HG03060 (cell line): ENCODE measurements around the gene KIAA1755.

Source experiments
- ATAC-seq: cut with Tn5 transposase; IDR thresholded peaks from one replicate; pipeline ENCODE4 v1.9.1; 2021; ENCODE audit warnings: low read depth, moderate number of reproducible peaks; ENCODE audit not compliant: unreplicated experiment

KIAA1755 gene

DNA sequence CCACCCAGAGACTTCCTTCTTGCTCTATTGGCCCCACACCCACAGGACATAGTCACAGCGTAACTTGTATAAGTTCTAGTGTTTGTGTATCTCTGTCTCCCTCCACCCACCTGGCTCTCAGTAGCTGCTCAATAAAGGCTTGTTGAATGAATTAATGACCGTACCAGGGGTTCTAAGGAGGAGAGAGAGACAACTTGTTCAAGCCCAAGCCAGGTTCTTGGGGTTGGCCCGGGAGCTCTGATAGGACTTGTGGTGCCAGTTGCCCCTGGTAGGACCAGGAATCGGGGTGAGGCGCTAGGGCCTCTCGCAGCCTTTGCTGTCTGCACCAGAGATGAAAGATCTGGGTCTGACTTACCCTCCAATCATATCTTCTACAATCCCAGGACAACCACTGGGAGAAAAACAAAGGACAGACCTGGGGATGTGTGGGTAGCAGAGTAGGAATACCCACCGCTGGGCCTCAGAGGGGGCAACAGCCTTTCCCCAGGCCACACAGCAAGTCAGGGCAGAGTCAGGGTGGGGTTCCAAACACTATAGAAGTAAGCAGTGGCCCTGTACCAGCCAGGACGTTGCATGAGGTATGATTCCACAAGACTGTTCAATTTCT lies 90.2 kb downstream of the KIAA1755 start:
- ATAC-seq: no peak

DNA sequence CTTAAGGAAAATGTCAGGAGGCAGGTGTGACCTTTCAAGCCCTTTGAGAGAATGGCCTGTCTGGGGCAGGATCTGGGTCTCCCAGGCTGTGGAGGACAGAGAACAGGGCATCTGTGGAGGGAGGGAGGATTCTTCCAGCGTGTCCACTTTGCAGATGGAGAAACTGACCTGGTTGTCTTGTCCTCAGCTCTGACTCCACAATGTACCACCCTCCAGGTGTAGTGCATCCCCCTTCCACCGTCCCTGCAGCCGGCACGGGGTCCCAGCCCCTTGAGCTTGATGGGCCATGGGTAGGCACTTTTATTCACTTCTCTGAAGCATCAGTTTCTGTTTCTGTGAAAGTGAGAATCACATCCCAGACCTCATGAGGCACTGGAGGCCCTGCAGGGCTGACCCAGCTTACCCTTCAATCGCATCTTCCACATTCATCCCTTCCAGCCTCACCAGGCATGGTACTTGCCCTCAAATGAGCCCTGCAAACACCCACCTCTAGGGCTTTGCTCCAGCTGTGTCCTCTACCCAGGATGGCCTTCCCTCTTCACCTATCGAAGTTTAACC lies 90.8 kb downstream of the KIAA1755 start:
- no peak for ATAC-seq

DNA sequence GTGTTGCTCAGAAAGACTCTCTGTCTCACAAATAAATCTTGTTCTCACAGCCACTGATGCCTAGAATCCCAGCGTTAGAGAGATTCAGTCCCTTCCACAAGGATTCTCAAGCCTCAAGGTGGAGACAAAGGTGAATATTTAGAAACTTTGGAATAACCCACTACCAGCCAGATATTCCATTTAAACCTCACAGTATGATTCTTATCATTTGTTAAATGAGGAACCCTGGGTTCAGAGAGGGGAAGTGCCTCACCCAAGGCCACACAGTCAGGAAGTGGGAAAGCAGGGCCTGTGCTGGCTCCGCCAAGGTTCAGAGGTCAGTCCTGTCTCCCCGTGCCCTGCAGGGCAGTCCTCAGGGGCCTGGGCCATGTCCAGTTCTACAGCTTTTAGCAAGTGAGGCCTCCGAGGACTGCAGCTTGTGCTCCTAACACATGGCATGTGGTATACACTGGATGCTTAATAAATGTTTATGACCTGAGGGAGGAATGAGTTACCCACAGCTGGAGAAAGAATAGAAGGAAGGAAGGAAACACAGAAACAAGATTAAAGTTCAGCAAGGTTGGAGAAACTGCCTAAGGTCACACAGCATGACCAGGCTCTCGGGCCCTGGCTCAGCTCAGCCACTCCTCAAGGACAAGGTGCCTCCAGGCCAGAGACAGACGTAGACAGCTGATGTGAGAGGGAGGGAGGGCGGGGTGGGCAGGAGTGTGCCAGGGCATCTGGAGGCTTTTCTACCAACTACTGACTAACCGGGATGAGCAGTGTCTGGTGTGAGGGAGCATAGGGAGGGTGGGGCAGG lies 91.5 kb downstream of the KIAA1755 start:
- no peak for ATAC-seq

DNA sequence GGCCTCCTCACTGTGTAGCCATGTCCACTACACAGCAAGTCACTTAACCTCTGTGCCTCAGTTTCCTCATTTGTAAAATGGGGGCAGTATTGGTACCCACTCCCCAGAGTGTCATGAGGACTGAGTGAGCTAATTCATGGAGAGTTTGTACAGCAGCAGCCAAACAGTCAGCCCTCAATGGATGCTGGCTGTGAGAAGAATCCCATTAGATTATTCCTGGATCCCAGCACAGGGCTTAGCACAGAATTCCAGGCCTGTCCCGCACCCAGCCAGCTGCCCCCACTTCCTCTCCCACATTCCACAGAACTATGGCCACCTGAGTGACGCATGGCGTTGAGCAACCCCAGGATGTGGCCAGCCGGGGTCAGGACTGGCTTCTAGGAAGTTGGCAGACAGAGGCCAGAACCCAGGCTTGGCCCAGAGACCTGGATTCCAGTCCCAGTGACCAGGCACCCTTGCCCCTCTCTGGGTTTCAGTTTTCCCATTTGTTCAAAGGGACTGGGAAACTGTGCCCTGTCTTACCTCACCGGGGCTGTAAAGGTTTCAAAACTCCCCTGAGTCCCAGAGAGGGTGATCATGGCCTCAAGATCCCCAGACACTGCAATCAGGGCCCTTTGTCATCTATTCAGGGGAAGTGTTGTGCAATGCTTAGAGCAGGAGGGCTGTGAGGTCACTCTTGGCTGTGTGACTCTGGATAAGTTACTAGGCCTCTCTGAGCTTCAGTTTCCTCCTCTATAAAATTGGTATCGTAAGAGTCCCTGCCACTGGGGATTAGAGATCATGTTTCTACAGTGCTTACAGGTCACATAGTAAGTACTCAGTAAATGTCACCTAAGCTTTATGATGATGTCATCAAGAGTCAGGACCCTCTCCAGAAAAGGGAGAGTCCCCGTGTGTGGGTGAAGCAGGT lies 92.4 kb downstream of the KIAA1755 start:
- no peak for ATAC-seq

DNA sequence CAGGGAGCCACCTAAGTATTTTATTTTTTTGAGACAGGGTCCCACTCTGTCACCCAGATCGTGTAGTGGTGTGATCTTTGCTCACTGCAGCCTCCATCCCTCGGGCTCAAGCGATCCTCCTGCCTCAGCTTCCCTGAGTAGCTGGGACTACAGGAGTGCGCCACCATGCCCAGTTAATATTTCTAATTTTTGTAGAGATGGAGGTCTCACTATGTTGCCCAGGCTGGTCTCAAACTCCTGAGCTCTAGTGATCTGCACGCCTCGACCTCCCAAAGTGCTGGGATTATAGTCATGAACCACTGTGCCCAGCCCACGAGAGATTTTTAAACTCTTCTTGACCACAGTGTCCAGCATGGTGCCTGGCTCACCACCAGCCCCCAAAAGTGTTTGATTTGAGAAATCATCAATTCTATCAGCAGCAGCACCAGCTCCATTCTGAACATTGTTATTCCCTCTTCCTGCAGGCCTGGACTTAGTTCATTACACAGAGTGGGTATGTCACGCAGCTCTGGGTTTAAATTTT lies 93.1 kb downstream of the KIAA1755 start:
- ATAC-seq: no peak

DNA sequence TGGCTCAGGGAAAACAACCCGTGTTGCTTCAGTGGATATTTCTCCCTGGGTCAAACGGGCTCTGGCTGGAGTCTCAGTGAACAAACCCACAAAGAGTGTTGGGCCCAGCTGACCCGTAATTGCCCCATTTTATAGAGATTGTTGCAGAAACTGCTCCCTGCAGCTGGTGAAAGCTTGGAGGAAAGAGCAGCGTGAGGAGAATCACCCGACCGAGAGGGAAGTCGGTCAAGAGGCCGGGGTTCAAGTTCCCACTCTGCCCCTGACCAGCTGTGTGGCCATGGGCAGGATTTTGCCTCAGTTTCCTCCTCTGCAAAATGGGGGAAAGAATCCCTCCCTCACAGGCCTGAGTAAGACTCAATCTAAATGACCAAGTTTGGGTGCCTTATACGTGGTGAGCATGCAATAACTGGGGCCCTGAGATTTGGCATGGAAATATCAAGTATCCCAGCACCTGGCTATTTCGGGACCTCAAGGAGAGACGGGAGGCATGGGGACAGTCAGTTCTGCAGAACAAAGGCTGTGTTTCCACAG lies 93.8 kb downstream of the KIAA1755 start:
- ATAC-seq: no peak

DNA sequence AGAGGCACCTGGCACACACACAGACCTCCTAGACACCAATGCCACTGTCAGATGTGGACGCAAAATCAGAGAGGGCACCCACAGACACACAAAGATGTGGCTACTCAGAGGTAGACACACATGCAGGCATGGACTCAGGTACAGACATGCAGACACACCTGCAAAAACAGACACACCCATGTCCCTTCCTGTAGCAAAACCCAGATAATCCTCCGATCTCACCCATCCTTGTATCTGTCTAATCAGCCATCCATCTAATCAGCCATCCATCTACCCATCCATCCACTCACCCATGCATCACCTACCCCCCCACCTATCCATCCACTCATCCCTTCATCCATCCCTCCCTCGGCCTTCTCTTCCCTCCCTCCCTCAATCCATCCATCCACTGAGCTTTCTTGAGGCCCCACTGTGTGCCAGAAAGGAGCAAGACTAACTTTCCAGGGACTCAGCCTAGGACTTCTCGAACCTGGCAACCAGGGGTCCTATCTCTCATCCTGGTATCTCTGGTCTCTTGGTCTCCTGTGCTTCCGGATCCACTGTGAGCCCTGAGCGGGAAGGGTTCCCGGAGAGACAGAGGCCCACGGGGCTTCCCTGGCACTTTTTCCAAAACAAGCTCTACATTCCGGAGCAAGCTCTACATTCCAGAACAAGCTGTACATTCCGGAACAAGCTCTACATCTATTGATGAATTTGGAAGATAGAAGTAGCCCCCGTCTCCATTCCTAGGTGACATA lies 94.4 kb downstream of the KIAA1755 start:
- no peak for ATAC-seq

DNA sequence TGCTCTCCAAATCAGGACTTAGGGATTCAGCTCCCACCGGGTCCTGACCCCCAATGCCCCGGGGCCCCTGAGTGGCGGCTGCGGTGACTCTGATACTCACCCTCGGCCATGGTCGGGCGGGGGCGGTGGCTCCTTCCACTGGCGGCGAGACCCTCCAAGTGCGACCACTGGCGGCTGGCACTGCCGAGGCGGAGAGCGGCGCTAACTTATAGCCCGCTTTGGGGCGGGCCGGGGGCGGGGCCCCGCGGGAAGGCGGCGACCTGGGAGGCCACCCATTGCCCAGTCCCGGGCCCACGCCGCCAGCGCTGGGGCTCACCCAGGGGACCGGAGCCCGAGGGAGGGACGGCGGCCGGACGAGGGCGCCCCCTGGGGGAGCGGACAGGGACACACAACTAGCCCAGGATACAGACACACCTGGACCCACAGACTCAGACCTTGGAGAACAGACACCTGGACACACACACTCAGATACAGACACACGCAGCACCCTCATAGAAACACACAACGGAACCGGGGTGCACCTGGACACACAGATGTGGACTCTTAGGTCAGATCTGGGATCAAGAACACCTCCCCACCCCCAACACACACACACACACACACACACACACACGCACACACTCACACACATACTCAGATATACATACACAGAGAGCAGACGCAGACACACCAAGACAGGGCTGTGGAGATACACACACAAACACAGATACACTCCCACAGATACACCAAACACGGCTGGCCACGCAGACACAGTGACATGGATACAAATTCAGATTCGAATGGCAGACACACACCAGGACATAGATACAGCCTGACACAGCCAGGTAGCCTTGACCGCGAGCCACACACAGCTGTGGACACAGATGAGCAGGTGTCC lies 95.2 kb downstream of the KIAA1755 start, which contains the start of gene TGM2:
Gene TGM2 (minus strand): TSS at position 182 of the 877 bp plus-strand sequence. CDS start 72 bp downstream, at position 110.
- ATAC-seq: peak; percentile 47

DNA sequence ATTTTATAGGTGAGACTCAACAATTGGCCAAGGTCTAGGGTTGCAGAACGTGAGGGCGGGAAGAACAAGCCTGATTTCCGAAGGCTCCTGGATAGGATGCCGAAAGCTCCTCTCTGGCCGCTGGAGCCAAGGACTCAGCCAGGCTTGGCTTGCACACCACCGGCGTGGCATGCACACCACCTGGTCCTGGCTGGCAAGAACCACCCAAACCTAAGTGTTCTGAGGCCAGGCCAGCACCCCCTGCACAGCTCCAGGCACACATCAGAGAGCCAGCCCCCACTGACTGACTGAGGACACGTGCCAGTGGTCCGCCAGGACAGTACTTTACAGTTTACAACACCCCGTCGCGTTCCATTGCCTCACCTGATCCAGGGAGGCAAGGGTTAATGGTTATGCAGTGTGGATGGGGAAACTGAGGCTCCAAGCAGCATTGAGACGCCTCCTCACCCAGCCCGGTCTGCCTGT lies 95.9 kb downstream of the KIAA1755 start:
- ATAC-seq: no peak

DNA sequence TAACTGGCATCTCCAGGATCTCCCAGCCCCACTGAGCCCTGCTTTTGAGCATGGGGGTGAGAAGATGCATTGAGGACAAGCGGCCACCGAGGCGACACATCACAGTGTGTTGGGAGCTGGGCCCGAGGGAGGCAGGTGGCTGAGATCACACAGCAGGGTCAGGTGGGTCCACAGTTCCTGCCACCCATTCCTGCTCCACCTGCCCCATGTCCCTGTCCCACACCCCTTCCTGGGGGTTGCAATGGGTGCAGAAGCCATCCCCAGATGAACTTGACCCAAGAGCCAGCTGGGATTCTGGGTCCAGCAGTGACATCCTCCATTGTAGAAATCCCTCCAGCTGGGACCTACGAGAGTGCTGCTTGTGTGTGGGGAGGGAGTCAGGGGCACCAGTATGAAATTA lies 96.5 kb downstream of the KIAA1755 start:
- ATAC-seq: no peak

DNA sequence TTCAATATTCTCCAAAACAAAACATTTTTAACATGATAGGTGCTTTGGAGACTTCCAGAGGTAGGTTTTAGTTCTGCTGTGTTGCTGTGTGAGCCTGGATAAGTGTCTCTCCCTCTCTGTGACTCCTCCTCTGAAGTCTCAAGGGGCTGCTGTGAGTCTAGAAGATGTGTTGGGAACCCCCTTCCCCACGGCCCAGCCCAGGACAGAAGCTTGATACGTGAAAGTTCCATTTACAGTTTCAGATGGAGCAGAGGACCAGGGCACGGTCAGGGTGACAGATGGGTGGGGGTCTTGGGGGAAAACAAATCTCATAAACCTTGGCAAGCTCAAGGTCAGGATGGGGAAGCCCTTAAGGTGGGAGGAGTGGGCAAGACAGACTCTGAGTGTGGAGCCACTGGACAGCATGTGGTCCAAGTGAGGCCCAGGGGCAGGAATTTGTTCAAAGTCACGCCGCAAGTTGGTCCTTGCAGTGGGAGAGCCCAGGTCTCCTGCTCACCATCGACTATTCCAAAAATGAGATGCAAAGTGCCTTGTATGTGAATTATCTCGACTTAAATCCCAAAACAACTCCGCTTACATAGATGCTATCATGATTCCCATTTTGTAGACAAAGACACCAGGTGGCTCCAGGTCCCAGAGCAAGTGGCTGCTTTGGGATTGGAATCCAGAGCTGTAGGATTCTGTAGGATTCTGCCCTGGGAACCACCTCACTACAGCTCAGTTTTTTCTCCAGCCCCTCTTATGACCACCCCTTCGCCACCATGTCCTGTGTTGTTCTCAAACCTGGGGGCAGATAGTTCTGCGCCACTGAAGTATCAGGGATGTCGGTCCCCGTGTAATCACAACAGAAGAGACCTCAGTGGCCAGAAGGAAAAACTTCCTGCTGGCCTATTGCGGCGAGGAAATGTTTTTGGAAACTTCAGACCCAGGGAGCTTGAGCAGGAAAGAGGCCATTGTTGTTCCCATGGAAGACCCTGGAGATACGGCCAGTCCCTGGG lies 97.4 kb downstream of the KIAA1755 start:
- ATAC-seq: no peak

DNA sequence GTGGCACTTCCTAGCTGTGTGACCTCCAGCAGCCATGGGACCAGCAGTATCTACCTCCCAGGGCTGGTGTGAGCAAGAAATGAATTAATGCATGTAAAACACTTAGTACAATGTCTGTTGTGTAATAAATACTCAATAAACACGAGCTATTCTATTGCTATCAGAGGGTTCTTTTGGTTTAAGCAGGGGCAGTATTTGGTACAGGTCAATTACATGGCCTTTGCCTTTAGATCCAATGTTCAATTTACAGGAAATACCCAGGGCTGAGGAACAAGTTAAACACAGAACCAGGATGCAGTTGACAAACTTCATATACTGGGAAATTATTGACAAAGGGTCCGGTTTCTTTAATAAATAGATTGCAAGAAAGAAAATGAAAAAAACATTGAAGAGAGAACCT lies 98.4 kb downstream of the KIAA1755 start:
- ATAC-seq: no peak

DNA sequence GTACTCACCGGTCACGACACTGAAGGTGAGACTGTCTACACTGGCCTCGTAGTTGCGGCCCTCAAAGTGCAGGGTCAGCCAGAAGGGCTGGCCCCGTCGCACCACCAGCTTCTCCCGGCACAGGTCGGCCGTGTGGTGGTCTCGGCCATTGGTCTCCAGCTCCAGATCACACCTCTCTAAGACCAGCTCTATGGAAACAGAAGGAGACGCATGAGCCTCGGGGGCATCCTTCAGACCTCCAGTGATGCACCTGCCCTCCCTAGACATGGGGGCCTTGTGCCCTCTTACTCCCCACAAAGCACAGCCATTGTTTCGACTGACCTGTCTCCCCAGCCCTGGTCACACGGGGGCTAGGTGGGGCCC lies 99.1 kb downstream of the KIAA1755 start:
- ATAC-seq: no peak
